MM.1S (cell line): ENCODE data around the gene STK38L.

ENCODE experiments used
- DNase-seq: peaks from one replicate; pipeline ENCODE4 v3.0.0-alpha.2; 2015
- H2AFZ ChIP-seq: fragments of 300-600 bp; sonication (generic); 2 replicates; pipeline ENCODE4 v1.6.0; 2016; ENCODE audit warnings: antibody characterized with exemption, low read length
- H3F3A ChIP-seq: fragments of 300-600 bp; sonication (generic); 2 replicates; pipeline ENCODE4 v1.6.1; 2016; ENCODE audit warnings: mild to moderate bottlenecking, antibody characterized with exemption, low read length, moderate library complexity, mixed read lengths; ENCODE audit not compliant: insufficient read depth
- H3K27ac ChIP-seq: fragments of 300-600 bp; sonication (generic); 2 replicates; pipeline ENCODE4 v1.5.1; 2016; ENCODE audit warnings: mild to moderate bottlenecking, low read length
- H3K27me3 ChIP-seq: fragments of 300-600 bp; sonication (generic); replicated peaks from 2 replicates; pipeline ENCODE4 v1.6.0; 2016; ENCODE audit warnings: low read length; ENCODE audit not compliant: insufficient read depth
- H3K36me3 ChIP-seq: fragments of 300-600 bp; sonication (generic); replicated peaks from 2 replicates; pipeline ENCODE4 v1.6.1; 2016; ENCODE audit warnings: mild to moderate bottlenecking, low read length, mixed read lengths; ENCODE audit not compliant: insufficient read depth
- H3K4me1 ChIP-seq: fragments of 300-600 bp; sonication (generic); 2 replicates; pipeline ENCODE4 v1.6.1; 2016; ENCODE audit warnings: low read length, mixed read lengths
- H3K4me2 ChIP-seq: fragments of 300-600 bp; sonication (generic); 2 replicates; pipeline ENCODE4 v1.6.0; 2016; ENCODE audit warnings: low read depth, low read length
- H3K4me3 ChIP-seq: fragments of 300-600 bp; sonication (generic); 2 replicates; pipeline ENCODE4 v1.5.1; 2016; ENCODE audit warnings: low read length, mixed read lengths
- H3K79me2 ChIP-seq: fragments of 300-600 bp; sonication (generic); 2 replicates; pipeline ENCODE4 v1.6.1; 2016; ENCODE audit warnings: mixed run types, low read length, mixed read lengths
- H3K9ac ChIP-seq: fragments of 300-600 bp; sonication (generic); 2 replicates; pipeline ENCODE4 v1.6.1; 2016; ENCODE audit warnings: low read length, mixed read lengths
- H3K9me2 ChIP-seq: fragments of 300-600 bp; sonication (generic); replicated peaks from 2 replicates; pipeline ENCODE4 v1.6.1; 2016; ENCODE audit warnings: mild to moderate bottlenecking, low read length, mixed read lengths; ENCODE audit not compliant: insufficient read depth
- H3K9me3 ChIP-seq: fragments of 300-600 bp; sonication (generic); replicated peaks from 2 replicates; pipeline ENCODE4 v1.6.1; 2016; ENCODE audit warnings: mild to moderate bottlenecking, low read length, mixed read lengths; ENCODE audit not compliant: insufficient read depth
- H4K20me1 ChIP-seq: fragments of 300-600 bp; sonication (generic); 2 replicates; pipeline ENCODE4 v1.6.1; 2016; ENCODE audit warnings: mild to moderate bottlenecking, low read length, moderate library complexity, mixed read lengths; ENCODE audit not compliant: insufficient read depth
- CTCF ChIP-seq: fragments of 300-600 bp; sonication (generic); IDR thresholded peaks from 2 replicates; pipeline ENCODE4 v1.5.1; 2016; ENCODE audit warnings: antibody characterized with exemption, low read length, mixed read lengths
- EZH2 ChIP-seq: fragments of 300-600 bp; sonication (generic); optimal IDR thresholded peaks from 2 replicates; pipeline ENCODE3; 2017; ENCODE audit warnings: low read depth, mild to moderate bottlenecking, antibody characterized with exemption, low read length, mixed read lengths
- EZH2phosphoT487 ChIP-seq: fragments of 300-600 bp; sonication (generic); IDR thresholded peaks from 2 replicates; pipeline ENCODE4 v1.6.1; 2018; ENCODE audit warnings: antibody characterized with exemption, low read length

Gene STK38L

GRCh38 chr12:27270148-27270547 lies 26.1 kb downstream of the STK38L start:
- peaks cover 88% of the 10 kb centered on the region for H3K79me2 ChIP-seq
- H2AFZ ChIP-seq = no peak overlapping the region
- no peaks in the 10 kb centered on the region for H3K27me3 ChIP-seq
- H3K9me2 ChIP-seq = no peaks in the 10 kb centered on the region
- no peak overlapping the region for H3K4me3 ChIP-seq
- H3F3A ChIP-seq = no peaks in the 10 kb centered on the region
- H4K20me1 ChIP-seq = peaks cover 10% of the 10 kb centered on the region; the same call in 1 of the 2 replicates
- no peak for DNase-seq
- no peaks in the 10 kb centered on the region for H3K9me3 ChIP-seq
- H3K4me1 ChIP-seq = 0 out of 2 replicates have a peak, but pooled peaks cover 3% of the 10 kb centered on the region
- 0 out of 2 replicates have a peak, but pooled peaks cover 3% of the 10 kb centered on the region for H3K36me3 ChIP-seq
- no peak overlapping the region for H3K27ac ChIP-seq
- no peak overlapping the region for H3K4me2 ChIP-seq
- TF ChIP-seq CTCF (no peak), EZH2phosphoT487 (no peak), EZH2 (no peak)
- no peak overlapping the region for H3K9ac ChIP-seq

GRCh38 chr12:27271206-27271605 lies 27.1 kb downstream of the STK38L start:
- Histone ChIP-seq H3K36me3 (0 out of 2 replicates have a peak, but pooled peaks cover 3% of the 10 kb centered on the region), H3K9ac (no peak overlapping the region), H3K4me2 (no peak overlapping the region), H2AFZ (no peak overlapping the region), H3K27me3 (no peaks in the 10 kb centered on the region), H4K20me1 (peaks cover 10% of the 10 kb centered on the region; the same call in 1 of the 2 replicates), H3K9me3 (no peaks in the 10 kb centered on the region), H3K4me1 (0 out of 2 replicates have a peak, but pooled peaks cover 6% of the 10 kb centered on the region), H3K4me3 (no peak overlapping the region), H3K79me2 (peaks cover 88% of the 10 kb centered on the region), H3F3A (no peaks in the 10 kb centered on the region), H3K9me2 (no peaks in the 10 kb centered on the region), H3K27ac (no peak overlapping the region)
- TF ChIP-seq EZH2 (no peak), EZH2phosphoT487 (no peak)
- no peak for DNase-seq

- no peak for TF ChIP-seq EZH2
- no peak for TF ChIP-seq EZH2phosphoT487
- no peak for TF ChIP-seq CTCF
- H3K9me2 ChIP-seq = no peaks in the 10 kb centered on the region
- no peak overlapping the region for H2AFZ ChIP-seq
- peaks cover 89% of the 10 kb centered on the region for H3K79me2 ChIP-seq
- H3K4me2 ChIP-seq = no peak overlapping the region
- peaks cover 19% of the 10 kb centered on the region for H3K4me1 ChIP-seq
- no peaks in the 10 kb centered on the region for H3F3A ChIP-seq
- H4K20me1 ChIP-seq = peaks cover 10% of the 10 kb centered on the region; the same call in 1 of the 2 replicates
- H3K27ac ChIP-seq = no peak overlapping the region
- H3K4me3 ChIP-seq = no peak overlapping the region
- DNase-seq = no peak
- H3K9ac ChIP-seq = no peak overlapping the region
- no peaks in the 10 kb centered on the region for H3K27me3 ChIP-seq
- H3K36me3 ChIP-seq = 0 out of 2 replicates have a peak, but pooled peaks cover 3% of the 10 kb centered on the region
- H3K9me3 ChIP-seq = no peaks in the 10 kb centered on the region
Observed at GRCh38 chr12:27272373-27273028, 28.4 kb downstream of the STK38L start.

- H2AFZ ChIP-seq = no peak overlapping the region
- H3K4me1 ChIP-seq = peaks cover 25% of the 10 kb centered on the region
- TF ChIP-seq CTCF = no peak
- TF ChIP-seq EZH2phosphoT487 = no peak
- no peak for TF ChIP-seq EZH2
- DNase-seq = no peak
- no peaks in the 10 kb centered on the region for H3F3A ChIP-seq
- peaks cover 10% of the 10 kb centered on the region; the same call in 1 of the 2 replicates for H4K20me1 ChIP-seq
- H3K4me2 ChIP-seq = no peak overlapping the region
- H3K4me3 ChIP-seq = no peak overlapping the region
- H3K27ac ChIP-seq = no peak overlapping the region
- H3K79me2 ChIP-seq = peaks cover 89% of the 10 kb centered on the region
- H3K27me3 ChIP-seq = no peaks in the 10 kb centered on the region
- H3K9me2 ChIP-seq = no peaks in the 10 kb centered on the region
- no peak overlapping the region for H3K9ac ChIP-seq
- no peaks in the 10 kb centered on the region for H3K9me3 ChIP-seq
- 0 out of 2 replicates have a peak, but pooled peaks cover 3% of the 10 kb centered on the region for H3K36me3 ChIP-seq
Observed at GRCh38 chr12:27273114-27273513, 29.0 kb downstream of the STK38L start.
